Stimulated activated CD4-positive, alpha-beta T cell treated with anti-CD3 and anti-CD28 coated beads, Interleukin-15, amount 100 ng/mL, for 48 hours (primary cell): Measurements from ENCODE around the gene MS4A18.
"Not testable (repeated sequence)": the region's sequence is repeated elsewhere in the genome, so short reads cannot be mapped to it uniquely, and the experiment has no call there.

ENCODE experiments used
- DNase-seq, 2 donors: peaks; one replicate each; pipeline ENCODE4 v3.0.0-alpha.2; 2020; ENCODE audit warnings: low read depth in 2 of 2

MS4A18 gene

DNA sequence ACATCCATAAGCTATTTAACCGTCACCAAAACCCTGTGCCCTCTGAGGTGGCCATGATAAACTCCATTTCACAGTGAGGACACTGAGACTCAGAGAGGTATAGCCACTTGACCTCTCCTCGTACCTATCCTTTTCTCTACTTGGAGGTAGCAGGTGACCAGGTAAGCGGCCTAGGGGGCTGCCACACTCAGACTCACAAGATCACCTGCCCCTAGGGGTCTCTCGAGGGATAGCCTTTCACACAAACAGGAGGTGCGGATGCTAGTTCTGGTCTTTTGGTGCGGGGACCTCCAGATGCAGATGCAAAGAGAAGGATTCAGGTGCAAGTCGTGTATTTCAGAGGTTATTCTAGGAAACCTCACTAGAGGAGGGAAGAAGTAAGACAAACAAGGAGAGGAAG lies 14.6 kb downstream of the MS4A18 start:
- no peak for DNase-seq

DNA sequence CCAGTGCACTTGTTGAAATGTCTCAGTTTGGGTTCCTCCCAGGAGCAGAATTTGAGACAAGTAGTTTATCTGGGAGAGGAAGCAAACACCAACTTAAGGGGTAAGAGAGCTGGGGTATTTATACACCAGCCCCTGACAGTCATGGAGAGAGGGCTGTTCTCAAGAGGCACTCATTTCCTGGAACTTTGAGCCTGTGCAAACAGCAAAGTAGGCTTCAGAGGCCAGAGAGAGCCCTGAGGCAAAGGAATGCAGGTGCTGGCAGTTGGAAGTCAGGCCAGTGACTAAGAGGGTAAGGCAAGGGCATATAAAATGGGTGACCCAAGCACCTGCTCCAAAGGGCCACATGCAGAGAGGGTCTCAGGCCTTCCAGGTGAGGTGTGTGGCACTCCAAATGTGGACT lies 16.1 kb downstream of the MS4A18 start:
- no peak for DNase-seq

- DNase-seq: no peak
Observed at GRCh38 chr11:60741421-60741820, 16.9 kb downstream of the MS4A18 start.

- no peak for DNase-seq
Observed at GRCh38 chr11:60743058-60743457, 18.5 kb downstream of the MS4A18 start.

GRCh38 chr11:60744114-60744513 lies 19.6 kb downstream of the MS4A18 start:
- DNase-seq: no peak

DNA sequence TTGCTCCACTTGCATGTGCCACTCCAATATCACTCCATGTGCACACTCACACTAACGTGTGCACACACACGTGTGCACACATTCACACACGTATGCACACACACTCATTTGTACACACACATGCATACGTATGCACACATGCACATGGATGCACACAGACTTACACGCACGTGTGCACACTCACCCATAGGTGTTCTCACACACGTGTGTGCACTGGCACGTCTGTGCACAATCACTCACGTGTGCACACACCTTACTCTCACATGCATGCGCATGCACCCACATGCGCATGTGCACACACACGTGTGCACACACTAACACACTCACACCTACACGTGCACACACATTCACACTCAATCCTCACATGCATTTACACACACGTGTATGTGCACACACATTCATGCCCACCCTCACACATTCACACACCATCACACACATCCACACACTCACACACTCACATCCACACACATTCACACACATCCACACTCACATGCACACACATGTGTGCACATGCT lies 22.9 kb downstream of the MS4A18 start:
- no peak for DNase-seq

DNA sequence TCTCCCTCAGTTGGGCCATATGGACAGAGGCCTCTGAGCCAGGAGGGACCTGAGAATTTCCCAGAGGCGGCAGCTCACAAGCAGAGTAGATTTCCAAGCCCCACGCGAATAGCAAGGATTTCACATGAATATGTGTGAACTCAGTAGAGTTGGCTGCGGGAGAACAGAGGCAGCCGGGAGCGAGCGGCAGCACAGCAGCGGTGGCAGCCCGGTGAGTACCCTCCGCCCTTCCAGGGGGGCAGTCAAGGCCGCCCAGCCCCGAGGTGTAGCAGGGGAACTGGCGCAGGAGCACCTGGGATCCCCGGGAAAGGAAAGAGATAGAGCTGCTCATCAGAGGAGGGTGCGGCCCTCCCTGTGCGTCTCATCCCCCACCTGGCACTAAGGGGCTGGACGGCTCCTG lies 23.7 kb downstream of the MS4A18 start:
- no peak for DNase-seq

GRCh38 chr11:60748821-60749220 lies 24.3 kb downstream of the MS4A18 start:
- DNase-seq: no peak

DNA sequence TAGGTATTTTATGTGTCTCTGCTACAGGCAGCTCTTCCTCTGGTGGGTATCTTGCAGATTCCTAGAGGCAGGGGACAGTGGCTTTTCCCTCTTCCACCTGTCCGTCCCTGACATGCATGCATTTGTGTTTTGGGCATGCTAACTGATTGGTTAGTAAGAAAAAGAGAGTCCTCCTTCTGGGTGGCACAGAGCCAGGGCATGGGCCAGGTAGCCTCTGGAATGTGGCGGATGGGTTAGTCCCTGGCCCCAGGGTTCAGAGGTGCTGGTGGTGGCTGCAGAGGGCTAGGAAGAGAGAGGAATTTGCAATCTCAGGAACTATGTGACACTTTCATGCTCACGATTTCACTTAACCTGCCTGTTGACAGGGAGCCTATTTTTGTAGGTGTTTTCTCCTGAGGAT lies 26.4 kb downstream of the MS4A18 start:
- DNase-seq: no peak

DNA sequence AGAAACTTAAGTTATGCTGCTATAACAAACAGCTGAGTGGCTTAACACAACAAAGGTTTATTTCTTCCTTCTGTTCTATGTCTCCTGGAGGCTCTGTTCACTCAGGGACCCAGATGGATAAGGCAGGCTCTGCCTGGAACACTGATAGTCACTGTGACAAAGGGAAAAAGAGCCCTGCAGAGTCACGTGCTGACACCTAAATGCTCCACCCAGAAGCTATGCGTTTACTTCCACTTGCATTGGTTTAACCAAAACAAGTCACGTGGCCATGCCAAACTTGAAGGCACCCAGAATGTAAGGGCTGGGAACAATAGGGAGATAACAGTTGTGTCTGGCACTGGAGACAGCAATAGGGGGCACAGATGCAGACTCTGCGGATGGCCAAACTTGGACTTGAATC lies 28.8 kb downstream of the MS4A18 start:
- DNase-seq: no peak

DNA sequence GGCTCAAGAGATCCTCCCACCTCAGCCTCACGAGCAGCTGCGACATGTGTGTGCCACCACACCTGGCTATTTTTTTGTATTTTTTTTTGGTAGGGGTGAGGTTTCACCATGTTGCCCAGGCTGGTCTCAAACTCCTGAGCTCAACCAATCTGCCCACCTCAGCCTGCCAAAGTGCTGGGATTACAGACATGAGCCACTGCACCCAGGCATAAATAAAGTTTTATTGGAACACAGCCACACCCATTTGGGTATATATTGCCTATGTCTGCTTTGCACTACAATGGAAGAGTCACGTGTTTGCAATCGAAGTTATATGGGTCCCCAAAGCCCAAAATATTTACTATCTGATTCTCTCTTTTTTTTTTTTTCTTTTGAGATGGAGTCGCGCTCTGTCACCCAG lies 30.4 kb downstream of the MS4A18 start:
- no peak for DNase-seq

GRCh38 chr11:60756307-60757032 lies 31.9 kb downstream of the MS4A18 start, which contains the start of gene MS4A15:
MS4A15 (plus strand) TSS chr11:60756867; CDS start chr11:60763734, 6,867 bp downstream.
- DNase-seq: no peak

- DNase-seq: no peak
Observed at GRCh38 chr11:60757231-60757800, 32.8 kb downstream of the MS4A18 start.

- DNase-seq: not testable (repeated sequence)
Observed at GRCh38 chr11:60758671-60759070, 34.2 kb downstream of the MS4A18 start.

DNA sequence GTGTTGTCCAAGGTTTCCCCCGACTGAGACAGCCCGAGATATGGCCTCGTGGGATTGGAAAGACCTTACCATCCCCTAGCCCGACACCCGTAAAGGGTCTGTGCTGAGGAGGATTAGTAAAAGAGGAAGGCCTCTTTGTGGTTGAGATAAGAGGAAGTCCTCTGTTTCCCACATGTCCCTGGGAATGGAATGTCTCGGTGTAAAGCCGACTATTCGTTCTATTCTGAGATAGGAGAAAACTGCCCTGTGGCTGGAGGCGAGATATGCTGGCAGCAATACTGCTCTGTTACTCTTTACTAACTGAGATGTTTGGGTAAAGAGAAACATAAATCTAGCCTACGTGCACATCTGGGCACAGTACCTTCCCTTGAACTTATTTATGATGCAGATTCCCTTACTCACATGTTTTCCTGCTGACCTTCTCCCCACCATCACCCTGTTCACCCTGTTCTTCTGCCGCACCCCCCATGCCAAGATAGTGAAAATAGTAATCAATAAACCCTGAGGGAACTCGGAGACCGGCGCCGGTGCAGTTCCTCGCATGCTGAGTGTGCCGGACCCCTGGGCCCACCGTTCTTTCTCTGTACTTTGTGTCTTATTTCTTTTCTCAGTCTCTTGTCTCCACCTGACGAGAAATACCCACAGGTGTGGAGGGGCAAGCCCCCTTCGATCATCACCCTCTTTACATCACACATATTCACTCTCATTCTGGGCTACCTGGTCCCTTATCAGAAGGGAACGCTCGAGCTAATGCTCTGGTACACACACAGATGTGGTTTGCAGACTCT lies 35.1 kb downstream of the MS4A18 start:
- DNase-seq: not testable (repeated sequence)

GRCh38 chr11:60761436-60762190 lies 37.1 kb downstream of the MS4A18 start:
- DNase-seq: no peak

DNA sequence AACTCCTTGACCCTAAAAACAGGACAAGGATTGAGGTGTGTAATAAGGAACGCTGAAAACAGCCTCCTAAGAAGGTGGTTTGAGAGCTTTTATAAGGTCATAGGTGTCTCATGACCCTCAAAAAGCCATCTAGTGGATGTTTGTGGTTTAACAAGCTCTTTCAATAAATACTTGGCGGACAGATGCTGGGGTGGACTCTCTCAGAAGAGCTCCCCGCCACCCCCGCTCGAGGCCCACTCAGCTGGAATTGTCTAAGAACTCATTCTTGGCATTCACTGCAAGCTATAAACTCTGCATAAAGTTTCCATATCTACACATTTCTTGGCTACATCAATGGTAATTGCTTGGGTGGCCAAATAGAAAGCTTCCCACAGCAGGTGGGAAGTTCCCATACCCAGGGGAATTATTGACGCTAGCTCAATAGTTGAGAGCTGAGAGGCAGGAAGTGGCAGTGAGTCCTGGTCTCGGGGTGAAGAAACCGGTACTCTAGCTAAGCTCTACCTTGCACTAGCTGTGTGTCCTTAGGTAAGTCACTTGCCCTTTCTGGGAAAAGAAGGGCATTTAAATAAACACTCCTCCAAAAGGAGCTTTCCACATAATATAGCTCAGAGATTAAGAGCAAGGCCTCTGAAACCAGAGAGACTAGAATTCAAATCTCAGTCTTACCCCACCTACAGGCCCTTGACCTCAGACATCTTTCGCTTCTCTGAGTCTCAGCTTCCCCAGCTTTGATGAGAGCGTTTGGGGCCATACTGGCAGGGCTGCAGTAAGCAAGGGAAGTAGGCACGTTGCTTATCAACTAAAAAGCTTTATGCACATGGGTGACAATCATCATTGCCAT lies 38.6 kb downstream of the MS4A18 start:
- no peak for DNase-seq

DNA sequence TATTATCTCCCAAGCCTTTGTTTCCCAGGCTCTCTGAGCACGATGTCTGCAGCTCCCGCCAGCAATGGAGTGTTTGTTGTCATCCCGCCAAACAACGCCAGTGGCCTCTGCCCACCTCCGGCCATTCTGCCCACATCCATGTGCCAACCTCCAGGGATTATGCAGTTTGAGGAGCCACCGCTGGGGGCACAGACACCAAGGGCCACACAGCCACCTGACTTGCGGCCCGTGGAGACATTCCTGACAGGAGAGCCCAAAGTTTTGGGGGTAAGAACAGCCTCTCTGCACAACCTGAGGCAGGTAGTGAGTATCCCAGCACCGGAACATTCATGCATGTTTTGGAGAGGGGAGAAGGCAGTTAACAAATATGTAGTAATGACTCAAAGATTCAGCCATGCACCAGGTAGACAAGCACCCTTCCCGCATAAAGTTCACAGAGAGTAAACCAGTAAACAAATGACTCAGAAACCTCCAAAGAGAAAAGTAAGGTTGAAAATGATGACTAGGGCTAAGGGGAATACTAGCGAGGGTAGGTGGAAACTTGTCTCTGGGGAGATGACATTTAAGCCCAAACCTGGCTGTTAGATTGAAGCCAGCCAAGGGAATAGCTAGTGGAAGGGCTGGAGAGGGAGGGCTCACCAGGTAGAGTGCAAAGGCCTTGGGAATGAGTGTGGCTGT lies 39.3 kb downstream of the MS4A18 start:
- DNase-seq: no peak

DNA sequence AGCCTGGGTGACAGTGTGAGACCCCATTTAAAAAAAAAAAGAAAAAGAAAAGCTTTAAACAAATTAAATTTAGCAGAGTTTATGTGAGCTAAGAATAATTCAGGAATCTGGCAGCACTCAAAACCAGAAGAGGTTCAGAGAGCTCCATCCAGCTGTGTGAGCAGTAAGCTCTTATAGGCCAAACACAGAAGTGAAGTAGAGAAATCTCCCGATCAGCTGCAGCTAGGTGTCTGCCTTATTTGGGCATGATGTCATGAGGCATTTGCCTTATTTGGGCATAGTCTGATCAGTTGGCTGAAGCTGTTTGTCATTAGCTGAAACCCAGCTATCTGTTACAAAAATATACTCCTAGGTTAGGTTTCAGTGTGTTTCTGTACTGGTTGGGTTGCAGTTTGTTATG lies 40.4 kb downstream of the MS4A18 start:
- no peak for DNase-seq

DNA sequence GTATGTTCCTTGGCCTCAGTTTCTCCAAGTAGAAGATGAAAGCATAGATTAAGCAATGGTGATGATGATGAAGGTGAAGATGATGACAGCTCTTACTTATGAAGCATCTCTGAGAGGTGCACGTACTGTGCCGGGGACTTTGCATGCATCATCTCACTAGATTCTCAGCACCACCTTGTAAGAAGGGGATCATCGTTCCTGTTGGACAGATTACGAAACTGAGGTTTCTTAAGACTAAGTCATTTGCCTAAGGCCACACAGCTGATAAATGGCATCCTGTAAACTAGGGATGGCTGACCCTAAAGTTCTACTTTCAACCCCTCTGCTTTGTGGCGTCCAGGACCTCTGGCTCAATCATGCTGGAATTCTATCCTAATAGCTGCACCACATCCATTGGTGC lies 40.8 kb downstream of the MS4A18 start:
- no peak for DNase-seq
